Measurements from ENCODE around the gene ABHD1.

DNA sequence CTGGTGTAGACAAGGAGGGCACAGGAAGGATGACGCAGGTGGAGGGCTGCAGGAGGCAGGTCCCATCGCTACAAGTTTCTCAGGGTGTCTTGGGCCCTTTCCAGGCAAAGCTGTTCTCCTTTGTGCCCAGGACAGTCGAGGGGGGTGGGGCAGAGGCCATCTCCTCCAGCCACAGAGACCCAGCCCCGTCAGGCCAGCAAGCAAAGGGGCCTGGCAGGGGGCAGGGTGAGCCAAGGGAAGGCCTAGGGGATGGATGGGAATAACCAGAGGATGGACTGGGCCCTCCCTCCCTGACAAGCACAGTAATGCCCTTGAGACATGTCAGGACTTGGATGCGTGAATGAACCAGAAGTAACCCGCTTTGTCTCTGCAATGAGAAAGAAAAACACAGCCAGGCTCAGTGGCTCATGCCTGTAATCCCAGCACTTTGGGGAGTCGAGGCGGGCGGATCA is 31.5 kb downstream of the ABHD1 start:
- TF ChIP-seq, protein P1, sequence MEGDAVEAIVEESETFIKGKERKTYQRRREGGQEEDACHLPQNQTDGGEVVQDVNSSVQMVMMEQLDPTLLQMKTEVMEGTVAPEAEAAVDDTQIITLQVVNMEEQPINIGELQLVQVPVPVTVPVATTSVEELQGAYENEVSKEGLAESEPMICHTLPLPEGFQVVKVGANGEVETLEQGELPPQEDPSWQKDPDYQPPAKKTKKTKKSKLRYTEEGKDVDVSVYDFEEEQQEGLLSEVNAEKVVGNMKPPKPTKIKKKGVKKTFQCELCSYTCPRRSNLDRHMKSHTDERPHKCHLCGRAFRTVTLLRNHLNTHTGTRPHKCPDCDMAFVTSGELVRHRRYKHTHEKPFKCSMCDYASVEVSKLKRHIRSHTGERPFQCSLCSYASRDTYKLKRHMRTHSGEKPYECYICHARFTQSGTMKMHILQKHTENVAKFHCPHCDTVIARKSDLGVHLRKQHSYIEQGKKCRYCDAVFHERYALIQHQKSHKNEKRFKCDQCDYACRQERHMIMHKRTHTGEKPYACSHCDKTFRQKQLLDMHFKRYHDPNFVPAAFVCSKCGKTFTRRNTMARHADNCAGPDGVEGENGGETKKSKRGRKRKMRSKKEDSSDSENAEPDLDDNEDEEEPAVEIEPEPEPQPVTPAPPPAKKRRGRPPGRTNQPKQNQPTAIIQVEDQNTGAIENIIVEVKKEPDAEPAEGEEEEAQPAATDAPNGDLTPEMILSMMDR (IDR thresholded peaks at IDR 0.05): no peak
- TF ChIP-seq POLR2AphosphoS5 (IDR thresholded peaks at IDR 0.05): no peak

Measured in prostate gland (tissue), 2 donors.